ENCODE results near the gene GATB.

GATB gene

GRCh38 chr4:151643564-151643963 lies 117.2 kb downstream of the GATB start:
- DNase-seq = no peak

DNA sequence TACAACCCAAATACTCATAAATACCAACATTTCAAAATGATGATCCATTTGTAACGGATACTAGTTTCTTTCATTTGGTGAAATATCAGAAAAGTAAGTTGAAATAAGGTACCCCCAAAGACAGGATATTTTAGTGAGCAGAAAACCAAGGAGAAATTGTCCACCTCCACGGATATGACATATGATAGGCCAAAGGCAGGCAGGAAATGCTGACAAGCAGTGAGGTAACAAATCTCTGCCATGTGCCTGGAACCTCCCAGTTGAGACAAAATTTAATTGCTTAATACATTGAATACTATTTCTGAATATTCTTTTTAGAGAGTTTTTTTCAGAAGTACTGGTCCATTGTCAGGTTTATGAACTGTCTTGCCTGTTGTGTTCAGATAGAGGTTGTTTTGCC lies 118.8 kb downstream of the GATB start:
- no peak for DNase-seq

DNA sequence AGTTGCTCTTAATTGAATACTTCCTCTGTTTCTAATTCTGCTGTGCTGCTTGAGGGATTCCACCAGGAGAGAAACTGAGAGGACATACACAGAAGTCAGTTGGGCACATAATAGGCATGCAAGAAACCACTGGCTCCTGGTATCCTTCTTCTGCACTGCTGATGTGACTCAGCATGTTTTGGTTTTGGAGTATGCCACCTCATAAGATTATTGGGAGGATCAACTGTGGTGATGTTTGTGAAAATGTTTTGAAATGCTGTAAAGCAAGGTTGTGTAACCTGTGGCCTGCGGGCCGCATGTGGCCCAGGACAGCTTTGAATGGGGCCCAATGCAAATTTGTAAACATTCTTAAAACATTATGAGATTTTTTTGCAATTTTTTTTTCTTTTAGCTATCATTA lies 119.6 kb downstream of the GATB start:
- no peak for DNase-seq

DNA sequence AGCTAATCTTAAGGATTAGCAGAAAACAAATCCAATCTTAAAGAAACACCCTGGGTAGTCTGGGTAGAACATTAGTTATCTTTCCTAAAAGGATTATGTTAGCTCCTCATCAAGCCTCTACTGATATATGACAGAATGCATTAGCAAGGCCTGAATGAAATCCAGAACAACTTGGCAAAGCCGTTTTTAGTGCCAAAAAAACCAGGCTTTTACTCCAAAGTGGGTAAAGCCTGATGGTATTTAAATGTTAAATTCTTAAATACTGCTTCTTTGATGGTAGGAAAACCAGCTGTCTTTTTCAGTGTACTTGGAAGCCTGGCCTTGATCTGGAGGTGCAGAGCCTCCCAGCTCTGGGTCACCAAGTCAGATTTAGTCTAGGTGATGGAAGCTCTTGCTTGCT lies 120.4 kb downstream of the GATB start:
- DNase-seq = no peak

DNA sequence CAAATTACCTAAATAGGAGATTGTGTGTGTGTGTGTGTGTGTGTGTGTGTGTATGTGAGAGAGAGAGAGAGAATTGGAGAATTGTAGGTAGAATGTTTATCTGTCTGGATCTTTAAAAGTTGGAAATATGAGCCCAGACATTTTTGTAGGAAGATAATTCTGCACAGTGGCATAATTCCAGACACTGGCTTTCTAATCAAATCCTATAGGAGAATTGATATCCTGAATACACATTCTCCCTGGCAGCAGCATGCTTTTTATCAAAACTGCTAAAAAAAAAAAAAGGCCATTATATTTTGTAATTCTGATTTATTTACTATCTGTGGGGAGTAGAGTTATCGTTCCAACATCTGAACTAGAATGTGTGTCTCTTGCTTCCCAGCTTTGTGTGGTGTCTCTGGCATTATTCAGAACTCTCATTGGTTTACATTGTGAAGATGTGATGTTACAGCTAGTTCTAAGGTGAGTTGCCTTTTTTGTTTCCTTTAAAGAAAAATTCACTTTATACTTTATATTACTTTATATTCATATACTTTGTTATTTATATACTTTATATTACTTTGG lies 122.4 kb downstream of the GATB start:
- DNase-seq = no peak

DNA sequence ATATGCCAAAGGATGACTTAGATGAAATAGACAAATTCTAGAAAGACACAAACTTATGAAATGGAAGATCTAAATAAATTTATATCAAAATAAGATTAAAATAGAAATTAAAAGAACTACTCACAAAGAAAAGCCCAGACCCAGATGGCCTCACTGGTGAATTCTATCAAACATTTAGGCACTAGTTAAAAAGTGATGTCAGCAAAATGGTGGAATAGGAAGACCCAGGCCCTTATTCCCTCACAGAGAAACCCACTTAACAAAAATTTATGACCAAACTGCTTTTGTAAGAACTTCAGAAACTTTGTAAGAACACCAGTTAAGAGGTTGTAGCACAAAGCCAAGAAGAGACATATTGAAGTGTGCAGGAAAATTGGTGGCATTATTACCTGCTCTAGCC lies 129.5 kb downstream of the GATB start:
- no peak for DNase-seq

DNA sequence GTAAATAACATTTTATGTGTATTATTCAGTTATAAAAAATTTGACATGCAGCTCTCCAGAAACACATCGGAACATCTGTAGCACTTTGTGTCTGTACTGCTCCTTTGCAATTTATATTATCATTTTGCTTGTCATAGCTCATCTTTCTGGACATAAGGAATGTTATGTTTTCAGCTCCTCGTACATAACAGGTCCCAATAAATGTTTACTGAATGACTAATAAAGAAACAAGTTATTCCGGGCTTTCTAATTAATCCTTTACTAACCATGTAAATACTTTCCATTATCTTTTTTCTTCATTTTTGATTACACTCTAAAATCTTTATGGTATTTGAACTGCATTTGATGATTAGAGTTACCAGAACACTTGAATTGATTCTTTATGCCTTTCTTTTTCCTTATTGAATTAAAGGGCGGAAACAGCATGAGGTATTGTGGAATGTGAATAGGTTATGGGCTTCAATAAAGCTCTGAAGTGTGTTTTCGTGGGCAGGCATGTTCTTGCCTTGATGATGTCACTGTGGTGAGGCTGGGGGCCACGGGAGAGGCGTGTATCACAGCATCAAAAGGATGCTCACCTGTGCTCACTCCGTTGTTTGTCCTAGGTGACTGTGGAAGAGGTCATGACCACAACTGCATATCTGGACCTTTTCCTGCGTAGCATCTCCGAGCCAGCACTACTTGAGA lies 131.6 kb downstream of the GATB start:
- DNase-seq = no peak

GRCh38 chr4:151628001-151628608 lies 132.7 kb downstream of the GATB start:
- DNase-seq = no peak

- DNase-seq = no peak
Measured at GRCh38 chr4:151627491-151627890, 133.3 kb downstream of the GATB start.

DNA sequence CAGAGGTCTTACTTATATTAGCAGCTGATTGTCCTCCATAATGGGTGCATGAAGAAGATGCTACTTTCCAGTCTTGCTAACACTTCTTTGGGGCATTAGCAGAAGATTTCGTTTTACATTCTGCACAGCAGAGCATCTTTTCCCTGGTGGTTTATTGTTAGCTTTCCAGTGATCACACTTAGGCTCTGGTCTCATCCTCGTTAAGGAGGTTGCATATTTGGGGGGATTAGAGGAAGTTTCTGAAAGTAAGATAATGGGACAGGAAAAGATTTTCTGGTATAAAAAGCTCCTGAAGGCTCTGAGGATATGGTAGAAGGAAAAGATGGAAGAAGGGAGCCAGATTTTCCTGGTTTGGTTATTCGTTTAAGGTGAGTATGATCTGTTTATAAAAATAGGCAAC lies 134.1 kb downstream of the GATB start:
- no peak for DNase-seq

GRCh38 chr4:151626228-151626627 lies 134.6 kb downstream of the GATB start:
- DNase-seq = no peak

DNA sequence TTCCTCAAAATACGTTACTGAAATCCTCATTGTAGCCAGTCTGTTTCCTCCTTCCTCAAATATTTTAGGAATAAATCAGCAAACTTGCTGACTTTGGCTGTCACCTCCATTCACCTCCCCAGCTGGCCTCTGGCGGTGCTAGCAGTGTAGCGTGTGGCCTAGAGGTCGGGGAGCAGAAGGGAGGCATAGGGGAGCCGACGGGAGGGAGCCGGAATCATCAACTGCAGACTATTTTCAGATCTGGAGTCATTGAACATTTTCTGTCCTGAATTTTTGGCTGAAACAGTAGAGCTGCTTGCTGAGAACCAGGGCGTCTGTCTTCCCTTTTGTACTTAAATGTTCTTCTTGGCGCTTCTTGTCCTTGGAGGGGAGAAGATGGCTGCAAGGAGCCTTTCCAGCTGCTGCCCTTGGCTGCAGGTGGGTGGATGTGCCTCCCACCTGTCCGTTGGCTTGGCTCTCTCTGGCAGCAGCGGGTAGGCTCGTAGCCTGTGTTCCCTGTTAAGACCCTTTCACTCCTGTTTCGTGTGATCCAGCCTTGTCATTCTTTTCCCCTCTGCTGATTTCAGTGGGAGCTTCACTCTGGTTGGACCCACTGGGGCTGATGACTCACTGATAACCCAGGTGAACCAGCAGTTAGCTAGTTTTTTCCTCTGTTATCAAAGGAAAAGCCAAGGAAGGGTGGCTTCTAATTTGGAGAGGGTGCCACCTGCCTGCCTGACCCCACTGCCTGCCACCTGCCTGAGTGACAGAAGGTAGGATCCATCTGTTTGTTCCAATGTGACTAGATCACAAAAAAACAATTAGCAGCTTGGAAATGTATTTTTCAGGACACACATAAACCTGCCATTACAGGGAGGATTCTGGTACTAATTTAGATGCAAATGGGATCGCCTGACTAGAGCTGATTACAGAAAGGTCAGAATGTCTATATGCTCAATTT lies 135.9 kb downstream of the GATB start:
- DNase-seq = no peak
